GM12878 (cell line): Measurements from ENCODE around the gene PES1. TPM values are rescaled to one million over a fixed set of nuclear protein-coding genes. Genes with fewer than 3 reads are reported as not detected.
A peak's percentile ranks its signal among the peaks of the same experiment; 100 is the strongest.

Experiments
- ATF2 ChIP-seq: IDR thresholded peaks from 2 replicates; pipeline ENCODE4 v1.6.1; 2012; ENCODE audit warnings: low read length, inconsistent platforms
- ATF3 ChIP-seq: IDR thresholded peaks from 2 replicates; pipeline ENCODE4 v1.6.1; 2011; ENCODE audit warnings: low read depth, mild to moderate bottlenecking, low read length, moderate library complexity, borderline replicate concordance; ENCODE audit errors: extremely low read depth
- CBX3 ChIP-seq: fragments of 200-600 bp; sonication (generic); IDR thresholded peaks from 2 replicates; pipeline ENCODE4 v1.6.1; 2016; ENCODE audit warnings: low read depth, borderline replicate concordance
- CEBPB ChIP-seq, 2 experiments: fragments of 150-350 bp in 1 of 2; IDR thresholded peaks; 2 replicates each; pipeline ENCODE4 v1.6.1; 2012 to 2014; ENCODE audit warnings: low read depth in 2 of 2, low read length in 2 of 2, borderline replicate concordance in 1 of 2, inconsistent platforms in 1 of 2
- CHD1 ChIP-seq: IDR thresholded peaks from 2 replicates; pipeline ENCODE4 v1.6.1; 2012; ENCODE audit warnings: low read depth, low read length, improper control_type of control experiment
- CHD2 ChIP-seq: IDR thresholded peaks from 2 replicates; pipeline ENCODE4 v1.6.1; 2011; ENCODE audit warnings: low read depth, low read length, improper control_type of control experiment, borderline replicate concordance
- EP300 ChIP-seq, 2 experiments: fragments of 150-350 bp in 1 of 2; IDR thresholded peaks; 2 replicates each; pipeline ENCODE4 v1.6.1; 2011 to 2012; ENCODE audit warnings: low read depth in 2 of 2, low read length in 2 of 2, borderline replicate concordance in 1 of 2, improper control_type of control experiment in 1 of 2, inconsistent platforms in 1 of 2; ENCODE audit not compliant: control insufficient read depth in 1 of 2
- JUND ChIP-seq: IDR thresholded peaks from 2 replicates; pipeline ENCODE4 v1.6.1; 2012; ENCODE audit warnings: low read depth, mild to moderate bottlenecking, low read length, improper control_type of control experiment, moderate library complexity
- MEF2B ChIP-seq: fragments of 450-650 bp; IDR thresholded peaks from 2 replicates; pipeline ENCODE4 v1.6.1; 2018; ENCODE audit warnings: mild to moderate bottlenecking, moderate library complexity; ENCODE audit not compliant: partially characterized antibody, poor library complexity, severe bottlenecking
- MYC ChIP-seq: IDR thresholded peaks from 2 replicates; pipeline ENCODE4 v1.6.1; 2011; ENCODE audit warnings: mild to moderate bottlenecking, low read length, moderate library complexity, inconsistent platforms; ENCODE audit not compliant: insufficient read depth, insufficient replicate concordance, insufficient read length, severe bottlenecking
- NBN ChIP-seq: fragments of 450-650 bp; IDR thresholded peaks from 2 replicates; pipeline ENCODE4 v1.6.1; 2016
- NFIC ChIP-seq: IDR thresholded peaks from 2 replicates; pipeline ENCODE4 v1.6.1; 2012; ENCODE audit warnings: low read depth, mild to moderate bottlenecking, inconsistent platforms, low read length, moderate library complexity
- NFYB ChIP-seq: IDR thresholded peaks from 2 replicates; pipeline ENCODE4 v1.6.1; 2011; ENCODE audit warnings: low read depth, mild to moderate bottlenecking, low read length, improper control_type of control experiment, moderate library complexity; ENCODE audit not compliant: insufficient read depth
- POLR2A ChIP-seq: IDR thresholded peaks from 2 replicates; pipeline ENCODE4 v1.6.1; 2011; ENCODE audit warnings: low read depth, mild to moderate bottlenecking, low read length
- POLR2AphosphoS2 ChIP-seq: IDR thresholded peaks from 2 replicates; pipeline ENCODE4 v1.6.1; 2011; ENCODE audit warnings: low read depth, mild to moderate bottlenecking, low read length, improper control_type of control experiment, moderate library complexity
- POU2F2 ChIP-seq: IDR thresholded peaks from 3 replicates; pipeline ENCODE4 v1.6.1; 2011; ENCODE audit warnings: low read depth, mild to moderate bottlenecking, low read length, borderline replicate concordance
- RAD51 ChIP-seq: fragments of 450-650 bp; IDR thresholded peaks from 2 replicates; pipeline ENCODE4 v1.6.1; 2016; ENCODE audit warnings: moderate library complexity, mild to moderate bottlenecking, inconsistent platforms
- RCOR1 ChIP-seq: conservative IDR thresholded peaks from 2 replicates; pipeline ENCODE4 v1.6.1; 2012; ENCODE audit warnings: low read depth, low read length, improper control_type of control experiment
- RELA ChIP-seq: fragments of 450-650 bp; IDR thresholded peaks from 2 replicates; pipeline ENCODE4 v1.8.0; 2014; ENCODE audit warnings: borderline replicate concordance; ENCODE audit not compliant: partially characterized antibody
- RFX5 ChIP-seq: IDR thresholded peaks from 2 replicates; pipeline ENCODE4 v1.6.1; 2011; ENCODE audit warnings: low read depth, low read length, improper control_type of control experiment
- TCF7 ChIP-seq: IDR thresholded peaks from 2 replicates; pipeline ENCODE4 v1.6.1; 2014; ENCODE audit warnings: antibody characterized with exemption, borderline replicate concordance
- WRNIP1 ChIP-seq: IDR thresholded peaks from 2 replicates; pipeline ENCODE4 v1.6.1; 2011; ENCODE audit warnings: low read depth, low read length, improper control_type of control experiment, borderline replicate concordance
- ZBTB40 ChIP-seq: fragments of 450-650 bp; IDR thresholded peaks from 2 replicates; pipeline ENCODE4 v1.6.1; 2016; ENCODE audit warnings: mild to moderate bottlenecking, moderate library complexity, borderline replicate concordance
- polyA plus RNA-seq, 11 experiments: library from polyadenylated mRNA; depleted of rRNA in 4 of 11; unstranded in 6 of 11; stranded (reverse) in 5 of 11; fragments of >200 nt; fragmentation: Nextera tagmentation in 4 of 11; fragmentation: Illumina TruSeq in 1 of 11; extraction: Ambion mirVana in 4 of 11; extraction: Trizol in 1 of 11; gene quantifications; 1 replicate in 1 of 11; 2 replicates in 10 of 11; pipeline versions ENCODE4 v1.2.1 to v1.2.3, GENCODE V29; 2011 to 2016; ENCODE audit warnings: inconsistent platforms in 2 of 11, missing spikeins in 2 of 11, low read depth in 1 of 11
- total RNA-seq, 4 experiments: library from RNA; depleted of rRNA in 3 of 4; stranded (reverse); fragments of >200 nt in 3 of 4; fragmentation: Illumina TruSeq in 1 of 4; extraction: Trizol in 1 of 4; gene quantifications; 2 replicates each; pipeline versions ENCODE4 v1.2.1 to v1.2.3, GENCODE V29; 2013 to 2021

The PES1 gene
- total and polyA plus RNA-seq, 10 of the 15 experiments (the other 5 are each of a cell fraction or from before 2014, with no cell fraction given): 6.9 to 139 (median 106) TPM

- no peak for TF ChIP-seq CHD1
- TF ChIP-seq JUND: no peak
- peak; percentile 80; the same call in 2 of the 3 replicates for TF ChIP-seq POU2F2
- TF ChIP-seq ZBTB40: peak; percentile 86
- TF ChIP-seq ATF2: peak; percentile 65; the same call in 1 of the 2 replicates
- TF ChIP-seq POLR2AphosphoS2: 0 out of 2 replicates have a peak, but pooled peaks have one; percentile 46
- no peak for TF ChIP-seq CEBPB (IDR thresholded peaks at IDR 0.05; ENCODE audit: borderline replicate concordance in 1 of 2, low read depth in 2 of 2, low read length in 2 of 2)
- peak; percentile 94 for TF ChIP-seq MEF2B
- TF ChIP-seq RCOR1: no peak
- TF ChIP-seq NFYB: no peak
- TF ChIP-seq EP300 (IDR thresholded peaks at IDR 0.05; ENCODE audit: borderline replicate concordance in 1 of 2, control insufficient read depth in 1 of 2, low read depth in 2 of 2, low read length in 2 of 2): peak in 1 of 2 experiments; percentile 38; a peak in 1 of 4 replicates
- peak; percentile 93 for TF ChIP-seq MYC
- peak; percentile 92 for TF ChIP-seq RFX5
- TF ChIP-seq TCF7: no peak
- peak; percentile 58; the same call in 1 of the 2 replicates for TF ChIP-seq CHD2
- no peak for TF ChIP-seq CBX3
- peak; percentile 83 for TF ChIP-seq POLR2A
- peak; percentile 84 for TF ChIP-seq RAD51
- TF ChIP-seq NFIC: peak; percentile 53; the same call in 1 of the 2 replicates
- 0 out of 2 replicates have a peak, but pooled peaks have one; percentile 72 for TF ChIP-seq WRNIP1
- peak; percentile 98 for TF ChIP-seq NBN
- TF ChIP-seq RELA: peak; percentile 67
- peak; percentile 38; the same call in 1 of the 2 replicates for TF ChIP-seq ATF3
Measured at GRCh38 chr22:30591588-30592359, at the start of gene PES1 (continued).
